Muscle of leg (tissue), 11 donors: ENCODE data around the gene IFT57. TPM values are rescaled to one million over a fixed set of nuclear protein-coding genes. Genes with fewer than 3 reads are reported as not detected.

Experiments
- DNase-seq: peaks from one replicate; pipeline ENCODE4 v3.0.0; 2013
- H3K27ac ChIP-seq: one replicate; pipeline ENCODE4 v1.5.1; 2013; ENCODE audit warnings: mild to moderate bottlenecking, low read length, control low read depth
- H3K27me3 ChIP-seq: one replicate; pipeline ENCODE4 v1.6.1; 2013; ENCODE audit warnings: low read length; ENCODE audit not compliant: control insufficient read depth, insufficient read depth
- H3K36me3 ChIP-seq: one replicate; pipeline ENCODE4 v1.6.1; 2013; ENCODE audit warnings: low read length; ENCODE audit not compliant: control insufficient read depth, insufficient read depth
- H3K4me1 ChIP-seq: one replicate; pipeline ENCODE4 v1.6.1; 2013; ENCODE audit warnings: low read length; ENCODE audit not compliant: control insufficient read depth, insufficient read depth
- H3K4me3 ChIP-seq: one replicate; pipeline ENCODE4 v1.5.1; 2013; ENCODE audit warnings: low read length, control low read depth
- H3K9me3 ChIP-seq: replicated peaks from 2 replicates; pipeline ENCODE4 v1.6.1; 2013; ENCODE audit warnings: low read depth, low read length; ENCODE audit not compliant: control insufficient read depth
- WGBS: methylation state at CpG from one replicate; pipeline ENCODE4 v1.1.5; 2013; ENCODE audit warnings: missing lambda C conversion rate; ENCODE audit not compliant: insufficient coverage; 5-methylcytosine and 5-hydroxymethylcytosine counted together
- polyA plus RNA-seq, 8 donors: library from polyadenylated mRNA; unstranded; fragments of 120-200 nt; gene quantifications; one replicate each; pipeline versions ENCODE4 v1.2.1 to v1.2.3, GENCODE V29; 2013; ENCODE audit warnings: inconsistent platforms in 1 of 8, low replicate concordance in 1 of 8; ENCODE audit not compliant: insufficient read length in 8 of 8, insufficient read depth in 1 of 8
- total RNA-seq: library from RNA; stranded (reverse); fragments of 120-200 nt; gene quantifications from one replicate; pipeline ENCODE4 v1.2.4, GENCODE V29; 2013

Gene IFT57
- total and polyA plus RNA-seq, 9 donors, result 25.3 to 41.7 (median 32.1) TPM

- H3K4me1 ChIP-seq, result peaks cover 2% of the 10 kb centered on the region
- H3K27ac ChIP-seq, result no peak overlapping the region
- 93% methylated on average over 2 of the region's 3 CpGs for WGBS
Measured at GRCh38 chr3:108119398-108120104, 102.7 kb downstream of the IFT57 start.

GRCh38 chr3:108118038-108118768 lies 104.0 kb downstream of the IFT57 start:
- H3K9me3 ChIP-seq, result no peaks in the 10 kb centered on the region
- H3K4me1 ChIP-seq, result no peaks in the 10 kb centered on the region
- DNase-seq, result no peak
- WGBS, result 60% methylated on average over 3 of the region's 6 CpGs
- no peak overlapping the region for H3K4me3 ChIP-seq
- H3K27me3 ChIP-seq, result no peaks in the 10 kb centered on the region
- no peaks in the 10 kb centered on the region for H3K36me3 ChIP-seq
- no peak overlapping the region for H3K27ac ChIP-seq

More at GRCh38 chr3:108119398-108120104, 102.7 kb downstream of the IFT57 start:
- no peaks in the 10 kb centered on the region for H3K9me3 ChIP-seq
- H3K27me3 ChIP-seq, result no peaks in the 10 kb centered on the region
- H3K4me3 ChIP-seq, result no peak overlapping the region
- no peaks in the 10 kb centered on the region for H3K36me3 ChIP-seq
- no peak for DNase-seq

- Histone ChIP-seq H3K27ac (no peak overlapping the region), H3K4me1 (no peaks in the 10 kb centered on the region), H3K4me3 (no peak overlapping the region), H3K9me3 (no peaks in the 10 kb centered on the region), H3K27me3 (no peaks in the 10 kb centered on the region), H3K36me3 (no peaks in the 10 kb centered on the region)
- no peak for DNase-seq
- no CpG with 5 or more reads among the region's 6 CpGs for WGBS
Measured at GRCh38 chr3:108117241-108117775, 104.9 kb downstream of the IFT57 start.

DNA sequence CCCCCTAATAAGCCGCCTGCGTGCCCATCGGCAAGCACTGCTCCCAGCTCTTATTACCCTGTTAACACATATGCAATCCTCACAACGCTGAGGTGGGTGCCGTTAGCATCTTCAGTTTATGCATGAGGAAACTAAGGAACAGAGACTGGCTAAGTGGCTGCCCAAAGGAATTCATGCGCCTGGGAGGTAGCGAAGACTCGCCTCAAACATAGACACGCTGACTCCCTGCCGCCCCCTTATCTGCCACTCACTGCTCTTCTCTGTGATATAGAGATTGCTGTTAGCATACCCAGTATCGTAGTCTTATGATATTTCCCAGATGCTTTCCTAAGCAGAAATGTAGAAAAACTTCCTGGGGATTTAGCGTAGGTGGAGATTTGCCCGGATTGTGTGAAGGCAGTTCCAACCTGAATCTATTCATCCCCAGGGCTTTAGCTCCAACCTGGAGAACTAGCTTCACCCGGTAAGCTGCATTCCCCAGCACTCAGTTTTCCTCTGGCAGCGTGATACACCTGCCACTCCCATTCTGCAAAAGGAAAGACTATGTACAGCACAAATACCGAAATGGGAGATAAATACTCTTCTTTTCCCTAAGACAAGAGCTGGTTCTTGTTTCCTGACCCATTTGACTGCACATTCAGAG lies 107.7 kb downstream of the IFT57 start:
- no peaks in the 10 kb centered on the region for H3K36me3 ChIP-seq
- no peaks in the 10 kb centered on the region for H3K9me3 ChIP-seq
- no peak for DNase-seq
- H3K4me1 ChIP-seq, result no peaks in the 10 kb centered on the region
- H3K27me3 ChIP-seq, result no peaks in the 10 kb centered on the region
- H3K27ac ChIP-seq, result no peak overlapping the region
- no peak overlapping the region for H3K4me3 ChIP-seq
- WGBS, result 55% methylated on average over 5 of the region's 16 CpGs

DNA sequence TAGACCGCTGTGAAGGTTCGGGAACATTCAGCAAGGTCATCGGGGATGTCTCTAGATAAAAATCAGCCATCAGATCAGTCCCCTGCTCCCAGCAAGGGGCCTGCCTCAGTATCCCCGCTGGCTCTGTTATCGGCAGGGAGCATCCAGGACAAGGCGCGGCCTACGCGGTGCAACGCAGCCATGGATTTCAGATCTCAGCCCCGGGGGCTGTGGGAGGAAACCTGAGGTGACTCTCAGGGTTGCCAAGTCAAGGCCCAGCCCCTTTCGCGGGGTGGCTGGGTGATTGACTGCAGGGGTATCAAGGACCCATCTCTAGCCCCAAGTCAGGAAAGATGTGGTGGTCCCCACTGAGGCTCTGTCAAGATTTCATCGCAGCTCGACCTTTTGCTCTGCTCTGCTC lies 108.2 kb downstream of the IFT57 start:
- 95% methylated on average over 14 of the region's 15 CpGs for WGBS
- H3K4me1 ChIP-seq, result no peaks in the 10 kb centered on the region
- no peaks in the 10 kb centered on the region for H3K9me3 ChIP-seq
- no peak overlapping the region for H3K4me3 ChIP-seq
- no peak overlapping the region for H3K27ac ChIP-seq
- H3K36me3 ChIP-seq, result no peaks in the 10 kb centered on the region
- no peak for DNase-seq
- H3K27me3 ChIP-seq, result no peaks in the 10 kb centered on the region

- 79% methylated on average over 2 of the region's 3 CpGs for WGBS
- DNase-seq, result no peak
- peaks cover 1% of the 10 kb centered on the region for H3K4me1 ChIP-seq
- no peaks in the 10 kb centered on the region for H3K9me3 ChIP-seq
- H3K4me3 ChIP-seq, result no peak overlapping the region
- H3K27ac ChIP-seq, result no peak overlapping the region
- no peaks in the 10 kb centered on the region for H3K36me3 ChIP-seq
- H3K27me3 ChIP-seq, result no peaks in the 10 kb centered on the region
Measured at GRCh38 chr3:108110934-108111333, 111.3 kb downstream of the IFT57 start.

Other genes with a start within 250 kb of the IFT57 start
- 67.7 TPM for gene CD47, start 131.4 kb downstream of the IFT57 start, total RNA-seq
- 10 to 100 TPM; 55.3 to 84.6 (median 73.0) TPM for gene CD47, start 131.4 kb downstream of the IFT57 start, polyA plus RNA-seq
- gene HHLA2, start 74.1 kb upstream of the IFT57 start, total RNA-seq, result not detected
- gene HHLA2, start 74.1 kb upstream of the IFT57 start, polyA plus RNA-seq, result 1 to 10 TPM in 2 of 8 donors, not detected in 6; 1.1 to 9.9 TPM